ENCODE measurements around the gene SCYL1. TPM values are rescaled to one million over a fixed set of nuclear protein-coding genes. Genes with fewer than 3 reads are reported as not detected.

Gene SCYL1
- total and polyA plus RNA-seq, 2 donors (not counting 1 experiment from before 2014, with no cell fraction given) = 76.5 to 85.5 TPM

DNA sequence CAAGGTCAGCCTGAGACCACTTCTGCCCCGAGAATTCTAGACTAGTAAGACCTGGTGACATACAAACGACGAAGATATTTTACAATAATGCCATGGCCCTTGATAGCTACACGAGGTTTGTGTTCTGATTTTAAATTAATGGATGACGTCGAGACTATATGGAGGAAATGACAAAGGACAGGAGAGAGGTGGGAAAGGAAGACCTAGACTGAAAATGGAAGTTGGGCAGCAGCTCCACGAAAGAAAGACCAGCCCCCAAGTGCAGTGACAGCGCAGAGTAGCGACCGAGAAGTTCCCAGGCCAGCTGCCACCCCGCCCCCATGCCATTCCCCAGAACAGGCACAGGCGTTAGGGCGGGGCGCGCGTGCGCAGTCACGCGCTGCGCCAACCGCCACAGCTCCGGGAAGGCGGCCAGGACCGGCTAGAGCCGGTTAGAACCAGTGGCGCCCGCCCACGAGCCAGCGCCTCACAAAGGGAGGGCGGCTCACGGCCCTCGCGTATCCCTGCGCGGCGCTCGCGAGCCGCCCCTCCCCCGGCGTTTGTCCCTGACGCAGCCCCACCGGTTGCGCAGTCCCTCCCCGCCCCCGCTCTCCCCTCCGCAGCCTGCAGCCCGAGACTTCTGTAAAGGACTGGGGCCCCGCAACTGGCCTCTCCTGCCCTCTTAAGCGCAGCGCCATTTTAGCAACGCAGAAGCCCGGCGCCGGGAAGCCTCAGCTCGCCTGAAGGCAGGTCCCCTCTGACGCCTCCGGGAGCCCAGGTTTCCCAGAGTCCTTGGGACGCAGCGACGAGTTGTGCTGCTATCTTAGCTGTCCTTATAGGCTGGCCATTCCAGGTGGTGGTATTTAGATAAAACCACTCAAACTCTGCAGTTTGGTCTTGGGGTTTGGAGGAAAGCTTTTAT lies 27.5 kb upstream of the SCYL1 start:
- TF ChIP-seq, protein P1, sequence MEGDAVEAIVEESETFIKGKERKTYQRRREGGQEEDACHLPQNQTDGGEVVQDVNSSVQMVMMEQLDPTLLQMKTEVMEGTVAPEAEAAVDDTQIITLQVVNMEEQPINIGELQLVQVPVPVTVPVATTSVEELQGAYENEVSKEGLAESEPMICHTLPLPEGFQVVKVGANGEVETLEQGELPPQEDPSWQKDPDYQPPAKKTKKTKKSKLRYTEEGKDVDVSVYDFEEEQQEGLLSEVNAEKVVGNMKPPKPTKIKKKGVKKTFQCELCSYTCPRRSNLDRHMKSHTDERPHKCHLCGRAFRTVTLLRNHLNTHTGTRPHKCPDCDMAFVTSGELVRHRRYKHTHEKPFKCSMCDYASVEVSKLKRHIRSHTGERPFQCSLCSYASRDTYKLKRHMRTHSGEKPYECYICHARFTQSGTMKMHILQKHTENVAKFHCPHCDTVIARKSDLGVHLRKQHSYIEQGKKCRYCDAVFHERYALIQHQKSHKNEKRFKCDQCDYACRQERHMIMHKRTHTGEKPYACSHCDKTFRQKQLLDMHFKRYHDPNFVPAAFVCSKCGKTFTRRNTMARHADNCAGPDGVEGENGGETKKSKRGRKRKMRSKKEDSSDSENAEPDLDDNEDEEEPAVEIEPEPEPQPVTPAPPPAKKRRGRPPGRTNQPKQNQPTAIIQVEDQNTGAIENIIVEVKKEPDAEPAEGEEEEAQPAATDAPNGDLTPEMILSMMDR (IDR thresholded peaks at IDR 0.05) = no peak
- TF ChIP-seq EZH2 (IDR thresholded peaks at IDR 0.05; ENCODE audit: borderline replicate concordance, insufficient read depth, low read depth, low read length, poor library complexity, severe bottlenecking) = no peak
- Histone ChIP-seq H3K79me2 (ENCODE audit: control insufficient read depth, insufficient read depth, low read length) (peaks cover 80% of the 10 kb centered on the region), H3K4me2 (replicated peaks; ENCODE audit: low read depth, low read length, poor library complexity, severe bottlenecking) (peak overlapping the region; percentile 97), H4K20me1 (ENCODE audit: control insufficient read depth, insufficient read depth, low read length, poor library complexity, severe bottlenecking) (peaks cover 33% of the 10 kb centered on the region), H3K4me3 (ENCODE audit: control extremely low read depth in 1 of 5, extremely low read depth in 1 of 5, insufficient read depth in 1 of 5, low read depth in 2 of 5, low read length in 4 of 5) (peak overlapping the region; percentile 76 to 100 (median 93)), H3K9ac (ENCODE audit: low read length) (peak overlapping the region; percentile 97), H2AFZ (ENCODE audit: insufficient read depth, low read depth, low read length, poor library complexity, severe bottlenecking) (peak overlapping the region; percentile 65), H3K27me3 (replicated peaks in 1 of 4; ENCODE audit: control extremely low read depth in 1 of 4, control insufficient read depth in 3 of 4, insufficient read depth in 4 of 4, low read length in 3 of 4) (no peaks in the 10 kb centered on the region), H3K9me3 (ENCODE audit: control extremely low read depth in 1 of 3, control insufficient read depth in 2 of 3, insufficient read depth in 1 of 3, low read length in 2 of 3) (no peaks in the 10 kb centered on the region), H3K4me1 (ENCODE audit: control insufficient read depth in 2 of 2, insufficient read depth in 2 of 2, low read length in 2 of 2) (peaks cover 31 to 53% of the 10 kb centered on the region in 2 donors), H3K27ac (ENCODE audit: low read length in 2 of 2) (peak overlapping the region; percentile 99 to 100), H3K36me3 (replicated peaks in 1 of 2; ENCODE audit: control extremely low read depth in 1 of 2, control insufficient read depth in 1 of 2, extremely low read depth in 1 of 2, insufficient read depth in 2 of 2, low read length in 1 of 2) (peaks cover 0 to 26% of the 10 kb centered on the region in 2 experiments)
- under 1% methylated on average over 56 of the region's 61 CpGs for WGBS (ENCODE audit: insufficient coverage)
- peak; percentile 99 for DNase-seq
- ATAC-seq (ENCODE audit: low read depth) = peak; percentile 76
- H3K27ac Mint-ChIP-seq = no peak overlapping the region
- intact Hi-C loops (cut with micrococcal nuclease) = loop anchor here (1.0 kb wide), 6 partner anchors 20 to 115 kb away; partner anchors contain the start of gene SLC25A45
- CTCF ChIA-PET = interaction anchor here (0.6 to 17.5 kb wide), 22 partner anchors 10 to 168 kb away, joined by 3 to 541 read pairs (median 4); partner anchors contain the start of genes FRMD8, NEAT1, SLC25A45 and ZNRD2
- H3K4me1 Mint-ChIP-seq = peaks cover 43% of the 10 kb centered on the region
- no peaks in the 10 kb centered on the region for H3K27me3 Mint-ChIP-seq
- no peak overlapping the region for H3K4me3 Mint-ChIP-seq
- POLR2A ChIA-PET = interaction anchor here (0.5 to 20.7 kb wide), 32 partner anchors 10 to 1631 kb away, joined by 3 to 1159 read pairs (median 8); partner anchors contain the start of genes CCDC88B, DPF2, FRMD8 and NEAT1
- H3K9me3 Mint-ChIP-seq (ENCODE audit: insufficient read depth) = no peaks in the 10 kb centered on the region

Data from B cell (primary cell).